ENCODE data around the gene MRPL52.
"Not testable (repeated sequence)": the region's sequence is repeated elsewhere in the genome, so short reads cannot be mapped to it uniquely, and the experiment has no call there.

The MRPL52 gene

GRCh38 chr14:22829661-22830442 lies at the start of gene MRPL52:
TSS of gene MRPL52 (plus strand) at chr14:22829887. CDS start at chr14:22829913, 26 bp downstream.
- H3K27ac ChIP-seq, result peak within 1 kb of the TSS; percentile 61
- TF ChIP-seq ZFX (IDR thresholded peaks at IDR 0.05; ENCODE audit: borderline replicate concordance) (no peak), CTCF (IDR thresholded peaks at IDR 0.05) (no peak)

GRCh38 chr14:22780105-22780679 lies 49.5 kb upstream of the MRPL52 start:
- TF ChIP-seq CTCF (IDR thresholded peaks at IDR 0.05) (no peak), ZFX (IDR thresholded peaks at IDR 0.05; ENCODE audit: borderline replicate concordance) (no peak)
- H3K27ac ChIP-seq, result peak overlapping the region; percentile 60

GRCh38 chr14:22780941-22781300 lies 48.8 kb upstream of the MRPL52 start:
- peak overlapping the region; percentile 60; the same call in 1 of the 2 replicates for H3K27ac ChIP-seq
- no peak for TF ChIP-seq CTCF (IDR thresholded peaks at IDR 0.05)
- no peak for TF ChIP-seq ZFX (IDR thresholded peaks at IDR 0.05; ENCODE audit: borderline replicate concordance)

- H3K27ac ChIP-seq, result no peak overlapping the region
- no peak for TF ChIP-seq CTCF (IDR thresholded peaks at IDR 0.05)
- no peak for TF ChIP-seq ZFX (IDR thresholded peaks at IDR 0.05; ENCODE audit: borderline replicate concordance)
These were observed 48.2 kb upstream of the MRPL52 start for GRCh38 chr14:22781301-22781991.

- TF ChIP-seq ZFX (IDR thresholded peaks at IDR 0.05; ENCODE audit: borderline replicate concordance), result no peak
- no peak for TF ChIP-seq CTCF (IDR thresholded peaks at IDR 0.05)
- H3K27ac ChIP-seq, result no peak overlapping the region
These were observed 43.0 kb upstream of the MRPL52 start for GRCh38 chr14:22786685-22787084.

- no peak overlapping the region for H3K27ac ChIP-seq
- TF ChIP-seq CTCF (IDR thresholded peaks at IDR 0.05) (no peak), ZFX (IDR thresholded peaks at IDR 0.05; ENCODE audit: borderline replicate concordance) (no peak)
These were observed 38.4 kb upstream of the MRPL52 start for GRCh38 chr14:22791301-22791700.

- TF ChIP-seq CTCF (IDR thresholded peaks at IDR 0.05) (no peak), ZFX (IDR thresholded peaks at IDR 0.05; ENCODE audit: borderline replicate concordance) (no peak)
- H3K27ac ChIP-seq, result no peak overlapping the region
These were observed 37.5 kb upstream of the MRPL52 start for GRCh38 chr14:22792158-22792557.

- not testable (repeated sequence) for H3K27ac ChIP-seq
These were observed 36.1 kb upstream of the MRPL52 start for GRCh38 chr14:22793550-22793949.
